SK-N-MC (cell line): ENCODE data around the gene OR10H5.
"Not testable (repeated sequence)": the region's sequence is repeated elsewhere in the genome, so short reads cannot be mapped to it uniquely, and the experiment has no call there.

ENCODE experiments used
- DNase-seq: peaks from one replicate; pipeline ENCODE4 v3.0.0-alpha.2; 2011; ENCODE audit warnings: low read depth, low spot score
- H3K27ac ChIP-seq: fragments of 200-600 bp; sonication (generic); 2 replicates; pipeline ENCODE4 v1.5.1; 2016; ENCODE audit warnings: mixed run types
- H3K36me3 ChIP-seq: fragments of 200-600 bp; sonication (generic); 2 replicates; pipeline ENCODE4 v1.6.1; 2017; ENCODE audit warnings: antibody characterized with exemption, low read length, mixed read lengths; ENCODE audit not compliant: insufficient read depth
- H3K4me3 ChIP-seq: fragments of 200-600 bp; sonication (generic); 2 replicates; pipeline ENCODE4 v1.5.1; 2016
- H3K9ac ChIP-seq: fragments of 200-600 bp; sonication (generic); 2 replicates; pipeline ENCODE4 v1.8.0; 2017; ENCODE audit warnings: mixed run types, mixed read lengths; ENCODE audit not compliant: insufficient read length
- H3K9me3 ChIP-seq: fragments of 200-600 bp; sonication (generic); 2 replicates; pipeline ENCODE4 v1.6.1; 2017; ENCODE audit warnings: low read depth, mild to moderate bottlenecking, antibody characterized with exemption, low read length, moderate library complexity, mixed read lengths
- EZH2 ChIP-seq: fragments of 200-600 bp; sonication (generic); IDR thresholded peaks from one replicate; pipeline ENCODE4 v1.6.1; 2017; ENCODE audit warnings: antibody characterized with exemption
- FOXP2 ChIP-seq: optimal IDR thresholded peaks from 2 replicates; pipeline ENCODE3; 2011; ENCODE audit warnings: mild to moderate bottlenecking, moderate library complexity; ENCODE audit not compliant: insufficient read depth; ENCODE audit errors: extremely low read length, control extremely low read depth
- POLR2AphosphoS5 ChIP-seq: IDR thresholded peaks from 2 replicates; pipeline ENCODE4 v1.6.1; 2012; ENCODE audit warnings: mild to moderate bottlenecking, low read depth, low read length, borderline replicate concordance

The OR10H5 gene

GRCh38 chr19:15776264-15776663 is 11.2 kb upstream of the OR10H5 start:
- TF ChIP-seq FOXP2 = no peak
- no peak for TF ChIP-seq POLR2AphosphoS5
- no peak for TF ChIP-seq EZH2
- Histone ChIP-seq H3K4me3 (no peak overlapping the region), H3K9me3 (no peaks in the 10 kb centered on the region), H3K27ac (no peak overlapping the region), H3K9ac (no peak overlapping the region), H3K36me3 (no peaks in the 10 kb centered on the region)
- DNase-seq = no peak

- DNase-seq = no peak
- Histone ChIP-seq H3K36me3 (no peaks in the 10 kb centered on the region), H3K9ac (no peak overlapping the region), H3K4me3 (no peak overlapping the region), H3K27ac (no peak overlapping the region), H3K9me3 (no peaks in the 10 kb centered on the region)
- no peak for TF ChIP-seq POLR2AphosphoS5
- no peak for TF ChIP-seq FOXP2
- no peak for TF ChIP-seq EZH2
Measured at GRCh38 chr19:15776991-15777970, 10.2 kb upstream of the OR10H5 start.

DNA sequence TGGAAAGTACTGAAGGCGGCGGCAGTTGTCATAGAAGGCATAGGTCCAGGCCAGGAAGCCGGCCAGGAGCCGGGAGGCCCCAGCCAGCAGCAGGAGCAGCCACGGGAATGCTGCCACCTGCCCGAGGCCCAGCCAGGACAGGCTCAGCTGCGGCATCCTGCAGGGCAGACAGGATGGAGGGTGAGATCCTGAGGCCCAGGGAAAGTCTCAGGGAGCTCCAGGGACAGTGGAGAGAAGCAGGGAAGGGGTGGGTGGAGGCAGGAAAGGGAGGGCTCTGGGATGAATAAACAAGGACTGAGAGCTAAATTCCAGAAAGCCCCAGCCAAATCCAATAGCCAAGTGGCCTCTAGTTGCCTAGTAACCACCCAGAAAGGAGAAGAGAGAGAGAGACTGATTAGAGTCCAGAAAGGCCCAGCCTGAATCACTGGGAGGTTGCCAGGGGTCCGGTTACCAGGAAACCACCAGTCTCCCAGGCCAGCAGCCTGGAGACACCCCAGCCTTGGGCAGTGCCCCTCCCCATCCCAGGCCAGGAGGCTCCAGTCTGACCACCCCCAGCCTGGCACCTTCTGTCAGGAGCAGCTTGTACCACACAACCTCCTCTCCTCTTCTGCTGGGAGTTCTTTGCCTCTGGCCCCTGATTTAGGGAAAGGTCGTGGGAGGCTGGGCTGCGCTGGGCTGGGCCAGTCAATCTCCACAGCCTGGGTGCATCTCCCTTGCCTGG is 7.5 kb upstream of the OR10H5 start:
- Histone ChIP-seq H3K4me3 (no peak overlapping the region), H3K9ac (no peak overlapping the region), H3K9me3 (no peaks in the 10 kb centered on the region), H3K27ac (no peak overlapping the region), H3K36me3 (no peaks in the 10 kb centered on the region)
- no peak for DNase-seq
- TF ChIP-seq EZH2 (no peak), FOXP2 (no peak), POLR2AphosphoS5 (no peak)

- H3K36me3 ChIP-seq = no peaks in the 10 kb centered on the region
- H3K9me3 ChIP-seq = no peaks in the 10 kb centered on the region
- H3K27ac ChIP-seq = no peak overlapping the region
- TF ChIP-seq EZH2 (no peak), FOXP2 (no peak), POLR2AphosphoS5 (no peak)
- no peak for DNase-seq
- no peak overlapping the region for H3K9ac ChIP-seq
- no peak overlapping the region for H3K4me3 ChIP-seq
Measured at GRCh38 chr19:15780610-15781418, 6.6 kb upstream of the OR10H5 start.

GRCh38 chr19:15781661-15782060 is 5.8 kb upstream of the OR10H5 start:
- H3K9ac ChIP-seq = no peak overlapping the region
- no peaks in the 10 kb centered on the region for H3K36me3 ChIP-seq
- DNase-seq = no peak
- no peak overlapping the region for H3K27ac ChIP-seq
- TF ChIP-seq EZH2 (no peak), FOXP2 (no peak), POLR2AphosphoS5 (no peak)
- no peaks in the 10 kb centered on the region for H3K9me3 ChIP-seq
- H3K4me3 ChIP-seq = no peak overlapping the region

DNA sequence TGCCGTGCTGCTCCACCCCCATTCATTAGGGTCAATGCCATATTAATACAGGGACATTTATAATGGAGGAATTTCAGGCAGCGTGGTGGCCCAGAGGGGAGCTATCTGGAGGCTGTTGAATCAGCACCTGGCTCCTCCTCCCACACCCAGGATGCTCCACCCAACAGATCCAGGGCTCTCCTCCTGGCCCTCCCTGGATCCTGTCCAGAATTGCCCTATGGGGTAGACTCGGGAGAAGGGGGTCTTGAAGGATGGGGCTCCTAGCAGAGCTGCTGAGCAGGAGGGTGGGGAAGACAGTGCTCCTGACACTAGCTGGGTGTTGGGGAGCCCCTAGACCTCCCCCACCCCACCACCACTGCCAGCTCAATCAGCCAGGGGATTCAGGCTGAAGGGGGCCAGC is 5.2 kb upstream of the OR10H5 start:
- no peak overlapping the region for H3K4me3 ChIP-seq
- DNase-seq = no peak

GRCh38 chr19:15782896-15783295 is 4.6 kb upstream of the OR10H5 start:
- not testable (repeated sequence) for DNase-seq, H3K9me3 ChIP-seq, H3K4me3 ChIP-seq, H3K27ac ChIP-seq, H3K36me3 ChIP-seq, H3K9ac ChIP-seq

More for the DNA sequence above, 5.2 kb upstream of the OR10H5 start:
- H3K9me3 ChIP-seq = no peaks in the 10 kb centered on the region
- no peak for TF ChIP-seq EZH2
- TF ChIP-seq POLR2AphosphoS5 = no peak
- no peak for TF ChIP-seq FOXP2
- H3K9ac ChIP-seq = no peak overlapping the region
- H3K36me3 ChIP-seq = no peaks in the 10 kb centered on the region
- H3K27ac ChIP-seq = no peak overlapping the region
